Fibroblast of gingiva (primary cell): ENCODE data around the gene REPIN1.
"Not testable (repeated sequence)": the region's sequence is repeated elsewhere in the genome, so short reads cannot be mapped to it uniquely, and the experiment has no call there.

Experiments used
- DNase-seq: peaks from one replicate; pipeline ENCODE4 v3.0.0-alpha.2; 2011; ENCODE audit warnings: low read depth

The REPIN1 gene

GRCh38 chr7:150376560-150376959, 7.9 kb downstream of the REPIN1 start:
- DNase-seq: no peak

GRCh38 chr7:150377196-150377595, 8.6 kb downstream of the REPIN1 start:
- DNase-seq: no peak

DNA sequence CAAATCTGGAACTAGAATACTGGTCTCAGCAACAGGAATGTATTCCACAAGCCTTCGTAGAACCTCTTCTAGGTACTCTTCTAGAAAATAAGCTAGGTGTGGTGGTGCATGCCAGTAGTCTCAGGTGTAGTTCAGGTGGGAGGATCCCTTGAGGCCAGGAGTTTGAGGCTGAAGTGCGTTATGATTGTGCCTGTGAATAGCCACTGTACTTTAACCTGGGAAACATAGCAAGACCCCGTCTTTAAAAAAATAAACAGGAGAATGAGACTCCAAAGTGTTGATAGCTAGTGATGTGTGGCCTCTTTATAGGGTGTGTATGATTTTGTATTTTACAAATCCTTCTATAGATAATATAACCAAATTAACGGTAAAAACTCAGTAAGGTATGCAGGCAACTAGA, 9.0 kb downstream of the REPIN1 start:
- DNase-seq: no peak

DNA sequence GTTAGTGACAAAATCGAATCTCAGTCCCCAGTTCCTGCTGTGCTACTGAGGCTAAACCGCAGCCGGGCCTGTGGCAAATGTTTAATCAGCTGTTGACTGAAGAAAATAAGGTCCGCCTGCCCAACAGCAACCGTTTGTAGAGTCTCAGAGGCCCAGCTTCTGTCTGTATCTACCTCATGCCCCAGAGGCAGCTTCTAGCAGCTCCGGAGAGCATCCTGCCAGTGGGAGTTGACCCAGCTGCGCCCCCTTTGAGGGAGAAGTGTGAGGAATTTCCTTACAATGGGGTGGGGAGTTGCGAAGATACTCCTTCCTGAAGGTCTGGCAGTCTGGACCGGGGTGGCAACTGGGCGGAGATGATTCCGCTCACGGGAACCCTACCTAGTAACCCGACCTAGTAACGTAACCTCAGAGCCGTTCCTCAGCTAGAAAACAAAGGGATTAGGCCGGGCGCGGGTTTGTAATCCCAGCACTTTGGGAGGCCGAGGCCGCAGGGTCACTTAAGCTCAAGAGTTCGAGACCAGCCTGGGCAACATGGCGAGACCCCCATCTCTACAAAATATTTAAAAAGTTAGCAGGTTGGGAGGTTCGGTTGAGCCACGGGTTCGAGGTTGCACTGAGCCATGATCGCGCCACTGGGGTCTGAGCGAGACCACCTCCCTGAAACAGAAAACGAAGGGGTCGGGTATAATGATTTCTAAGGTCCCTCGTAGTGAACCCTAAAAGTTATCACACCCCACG, 9.7 kb downstream of the REPIN1 start:
- peak; percentile 45 for DNase-seq

DNA sequence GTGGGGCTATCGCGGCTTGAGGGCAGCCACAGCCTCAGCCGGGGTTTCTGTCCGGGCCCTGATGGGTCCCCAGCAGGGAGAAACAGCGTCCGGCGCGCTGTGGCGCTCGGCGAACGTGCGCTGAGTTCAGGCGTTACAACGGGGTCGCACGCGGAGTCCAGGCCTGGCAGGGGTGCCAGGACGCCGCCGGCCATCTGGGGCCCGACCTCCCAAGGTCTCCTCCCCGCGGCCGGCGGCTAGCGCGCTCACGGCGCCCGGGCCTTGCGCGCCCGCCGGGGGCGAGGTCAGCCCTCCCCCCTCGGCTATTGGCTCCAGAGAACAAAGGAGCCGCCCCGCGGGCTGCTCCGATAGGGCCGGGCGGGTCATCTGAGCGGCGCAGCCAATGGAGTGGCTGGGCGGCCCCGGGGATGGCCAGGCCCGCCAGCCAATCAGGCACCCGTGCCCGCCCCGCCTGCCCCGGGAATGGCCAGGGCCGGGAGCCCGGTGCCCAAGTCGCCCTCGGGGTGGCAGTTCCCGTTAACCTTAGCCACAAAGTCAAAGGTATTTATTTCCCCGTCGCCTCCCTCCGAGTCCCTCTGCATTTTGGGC, 10.3 kb downstream of the REPIN1 start, which contains the start of gene ZNF775:
Gene ZNF775 (plus strand): TSS at position 478 of the 588 bp plus-strand sequence. CDS start 9,141 bp downstream, outside the sequence.
- peak; percentile 96 for DNase-seq

GRCh38 chr7:150379441-150380379, 11.1 kb downstream of the REPIN1 start:
- peak; percentile 14 for DNase-seq

DNA sequence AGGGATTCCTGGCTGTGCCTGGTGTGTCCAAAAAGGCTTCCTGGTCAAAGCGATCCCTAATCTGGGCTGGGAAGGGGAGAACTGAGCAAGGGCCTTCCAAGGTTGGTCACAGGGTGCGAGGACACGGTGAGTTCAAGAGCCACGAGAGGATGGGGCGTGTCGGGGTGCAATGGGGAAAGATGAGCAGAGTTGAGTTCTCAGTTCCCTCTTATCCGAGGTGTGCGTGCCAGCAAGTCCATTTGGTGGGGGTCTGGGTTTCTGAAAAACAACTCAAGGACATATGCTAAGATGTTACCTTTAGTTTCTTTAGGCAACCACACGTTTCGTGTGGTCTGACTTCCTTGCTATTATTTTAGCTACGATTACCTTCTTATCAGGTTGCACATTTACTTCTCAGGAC, 11.8 kb downstream of the REPIN1 start:
- DNase-seq: no peak

- no peak for DNase-seq
These were observed 12.5 kb downstream of the REPIN1 start for GRCh38 chr7:150381096-150381495.

DNA sequence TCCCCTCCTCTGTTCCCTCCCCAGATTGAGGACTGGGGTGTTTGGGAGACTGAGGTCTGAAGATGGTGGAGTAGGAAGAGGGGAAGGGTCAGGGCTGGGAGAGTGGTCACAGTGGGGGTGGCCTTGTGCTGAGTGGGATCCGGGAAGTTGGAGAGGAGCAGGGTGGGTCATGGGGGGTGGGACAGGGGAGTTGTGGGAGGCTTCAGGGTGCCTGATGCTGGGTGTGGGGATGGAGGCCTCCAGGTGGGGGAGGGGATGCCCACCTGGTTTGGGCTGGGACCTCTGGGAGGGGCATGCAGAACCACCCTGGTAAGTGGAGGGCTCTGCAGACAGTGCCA, 13.1 kb downstream of the REPIN1 start:
- DNase-seq: no peak

- no peak for DNase-seq
These were observed 13.7 kb downstream of the REPIN1 start for GRCh38 chr7:150382123-150382843.

- peak; percentile 22 for DNase-seq
These were observed 14.2 kb downstream of the REPIN1 start for GRCh38 chr7:150382844-150383225.

DNA sequence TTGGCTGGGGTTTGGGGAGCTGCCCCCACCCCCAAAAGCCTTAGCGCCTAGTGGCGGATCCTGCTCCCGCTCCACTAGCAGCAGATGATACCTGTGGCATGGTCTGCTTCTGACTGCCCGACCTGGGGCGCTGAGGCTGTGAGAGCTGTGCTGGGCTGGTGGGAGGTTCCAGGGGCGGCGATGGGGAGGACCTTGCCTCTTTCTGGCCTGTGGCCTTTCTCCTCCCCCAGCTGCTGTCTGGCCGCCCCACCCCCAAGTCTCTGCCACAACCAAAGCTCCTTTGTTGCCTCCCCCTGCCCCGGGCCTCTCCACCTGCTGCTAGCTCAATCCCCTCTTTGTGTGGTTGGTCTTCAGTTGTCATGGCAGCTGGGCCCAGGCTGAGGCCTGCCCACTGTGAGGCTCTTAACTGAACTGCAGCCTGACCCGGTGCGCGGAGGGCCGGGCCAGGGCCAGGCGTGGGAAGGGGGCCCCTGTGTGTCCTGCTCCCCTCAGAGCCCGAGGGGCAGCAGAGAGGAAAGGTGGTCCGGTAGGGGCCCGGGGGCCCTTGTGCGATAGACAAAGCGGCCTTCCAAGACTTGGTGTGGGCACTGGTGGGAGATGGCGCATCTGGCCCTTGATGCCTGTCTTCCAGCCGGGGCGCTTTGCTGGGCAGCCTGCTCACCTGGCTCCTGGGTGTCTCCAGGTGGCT, 15.2 kb downstream of the REPIN1 start:
- DNase-seq: no peak

- no peak for DNase-seq
These were observed 16.0 kb downstream of the REPIN1 start for GRCh38 chr7:150384406-150385301.

- DNase-seq: no peak
These were observed 16.7 kb downstream of the REPIN1 start for GRCh38 chr7:150385302-150385723.

DNA sequence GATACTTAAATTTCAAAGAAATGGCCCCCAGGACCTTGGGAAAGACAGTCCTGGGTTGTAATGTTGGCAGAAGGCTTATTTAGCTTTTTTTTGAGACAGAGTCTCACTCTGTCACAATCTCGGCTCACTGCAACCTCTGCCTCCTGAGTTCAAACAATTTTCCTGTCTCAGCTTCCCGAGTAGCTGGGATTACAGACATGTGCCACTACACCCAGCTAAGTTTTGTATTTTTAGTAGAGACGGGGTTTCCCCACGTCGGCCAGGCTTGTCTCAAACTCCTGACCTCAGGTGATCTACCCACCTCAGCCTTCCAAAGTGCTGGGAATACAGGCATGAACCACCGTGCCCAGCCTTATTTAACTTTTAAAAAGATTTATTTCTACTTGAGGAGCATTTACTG, 17.3 kb downstream of the REPIN1 start:
- not testable (repeated sequence) for DNase-seq

- no peak for DNase-seq
These were observed 19.7 kb downstream of the REPIN1 start for GRCh38 chr7:150388306-150388705.

- DNase-seq: peak; percentile 86
These were observed 20.3 kb downstream of the REPIN1 start for GRCh38 chr7:150388709-150389531.

- no peak for DNase-seq
These were observed 20.9 kb downstream of the REPIN1 start for GRCh38 chr7:150389532-150389816.

DNA sequence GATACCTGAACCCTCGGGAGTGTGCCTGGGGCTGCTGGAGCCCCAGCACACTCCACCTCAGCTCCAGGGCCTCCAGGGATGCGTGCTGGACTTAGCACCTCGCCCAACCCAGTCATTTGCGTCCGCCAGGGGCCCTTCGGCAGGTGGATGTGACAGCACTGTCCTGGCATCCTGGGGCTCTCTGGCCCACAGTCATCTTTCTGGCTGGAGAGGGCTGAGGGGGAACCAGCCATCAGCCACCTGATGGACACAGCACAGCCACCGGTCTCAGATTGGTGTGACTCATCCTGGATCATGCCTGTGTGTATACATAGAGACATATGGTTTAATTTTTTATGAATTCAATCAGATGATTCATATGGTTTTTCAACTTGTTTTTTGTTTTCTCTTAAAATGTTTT, 21.6 kb downstream of the REPIN1 start:
- no peak for DNase-seq

DNA sequence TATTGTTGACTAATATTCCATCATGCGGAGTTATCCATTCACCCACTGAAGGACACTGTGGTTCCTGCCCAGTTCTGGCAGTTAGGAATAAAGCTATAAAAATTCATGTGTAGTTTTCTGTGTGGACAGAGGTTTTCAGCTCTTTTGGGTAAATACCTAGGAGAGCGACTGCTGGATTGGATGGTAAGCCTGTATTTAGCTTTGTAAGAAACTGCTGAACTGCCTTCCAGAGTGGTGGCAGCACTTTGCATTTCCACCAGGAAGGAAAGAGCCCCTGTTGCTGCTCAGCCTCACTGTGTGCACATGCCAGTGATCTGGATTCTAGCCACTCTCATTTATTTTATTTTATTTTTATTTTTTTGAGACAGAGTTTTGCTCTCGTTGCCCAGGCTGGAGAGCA, 24.7 kb downstream of the REPIN1 start:
- no peak for DNase-seq
